Chondrocyte (in vitro differentiated cells): Measurements from ENCODE around the gene SMIM41. TPM values are rescaled to one million over a fixed set of nuclear protein-coding genes. Genes with fewer than 3 reads are reported as not detected.

Experiments
- DNase-seq: peaks from one replicate; pipeline ENCODE4 v3.0.0; 2021; ENCODE audit warnings: mixed read lengths, low spot score
- H3K27ac Mint-ChIP-seq: one replicate; pipeline ENCODE4 v1.8.0; 2021; ENCODE audit warnings: mild to moderate bottlenecking, moderate library complexity, mixed read lengths; ENCODE audit not compliant: unreplicated experiment
- H3K27me3 Mint-ChIP-seq: 2 replicates; pipeline ENCODE4 v1.8.0; 2021; ENCODE audit warnings: low read depth, mixed read lengths
- H3K36me3 Mint-ChIP-seq: 2 replicates; pipeline ENCODE4 v1.8.0; 2021; ENCODE audit warnings: low read depth, mixed read lengths
- H3K4me1 Mint-ChIP-seq: 2 replicates; pipeline ENCODE4 v1.8.0; 2021; ENCODE audit warnings: low read depth, mild to moderate bottlenecking, mixed read lengths
- H3K4me3 Mint-ChIP-seq: one replicate; pipeline ENCODE4 v1.8.0; 2021; ENCODE audit warnings: mild to moderate bottlenecking, moderate library complexity, mixed read lengths; ENCODE audit not compliant: unreplicated experiment
- H3K9me3 Mint-ChIP-seq: 2 replicates; pipeline ENCODE4 v1.8.0; 2021; ENCODE audit warnings: low read depth, mixed read lengths
- CTCF ChIP-seq: fragments of 200-600 bp; sonication (generic); IDR thresholded peaks from 2 replicates; pipeline ENCODE4 v1.5.0; 2021; ENCODE audit warnings: antibody characterized with exemption, mild to moderate bottlenecking, moderate library complexity
- total RNA-seq: library from RNA; stranded (reverse); gene quantifications from 3 replicates; pipeline ENCODE4 v1.2.1, GENCODE V29; 2021

SMIM41 gene
- total RNA-seq, 1 donor from 2014 or later: not detected

- H3K27ac Mint-ChIP-seq: no peak overlapping the region
- H3K36me3 Mint-ChIP-seq: no peaks in the 10 kb centered on the region
- peaks cover 16% of the 10 kb centered on the region for H3K4me1 Mint-ChIP-seq
- TF ChIP-seq CTCF: peak; percentile 86
- H3K4me3 Mint-ChIP-seq: no peak overlapping the region
- H3K9me3 Mint-ChIP-seq: no peaks in the 10 kb centered on the region
- DNase-seq: no peak
- H3K27me3 Mint-ChIP-seq: no peaks in the 10 kb centered on the region
These were observed 60.1 kb downstream of the SMIM41 start for GRCh38 chr12:52139579-52140062.

GRCh38 chr12:52141306-52141705 lies 61.8 kb downstream of the SMIM41 start:
- peak; percentile 22 for TF ChIP-seq CTCF
- no peak for DNase-seq
- Mint-ChIP-seq H3K36me3 (no peaks in the 10 kb centered on the region), H3K4me3 (no peak overlapping the region), H3K27me3 (no peaks in the 10 kb centered on the region), H3K9me3 (no peaks in the 10 kb centered on the region), H3K27ac (no peak overlapping the region), H3K4me1 (peaks cover 25% of the 10 kb centered on the region)

- Mint-ChIP-seq H3K36me3 (no peaks in the 10 kb centered on the region), H3K4me1 (peaks cover 28% of the 10 kb centered on the region), H3K27ac (no peak overlapping the region), H3K27me3 (no peaks in the 10 kb centered on the region), H3K4me3 (no peak overlapping the region), H3K9me3 (no peaks in the 10 kb centered on the region)
- TF ChIP-seq CTCF: no peak
- DNase-seq: no peak
These were observed 62.4 kb downstream of the SMIM41 start for GRCh38 chr12:52141875-52142274.

DNA sequence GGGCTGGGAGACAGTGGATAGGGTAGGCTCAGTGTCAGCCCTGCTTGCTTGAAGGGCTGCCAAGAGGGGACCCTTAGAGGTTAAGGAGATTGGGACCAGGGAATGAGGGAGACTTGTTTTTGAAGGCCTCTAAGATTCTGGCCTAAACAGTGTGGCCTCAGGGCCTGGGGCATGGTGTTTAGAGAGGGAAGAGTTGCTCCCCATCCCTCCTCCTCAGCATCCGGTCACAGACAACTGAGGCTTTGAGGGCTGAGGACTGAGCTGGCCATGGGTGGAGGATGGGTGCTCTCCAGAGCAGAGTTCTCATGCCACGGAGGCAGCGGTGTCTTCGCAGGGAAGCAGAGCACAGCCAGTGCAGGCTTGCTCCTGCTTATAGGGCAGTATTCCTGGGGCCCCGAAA lies 62.9 kb downstream of the SMIM41 start:
- DNase-seq: no peak
- Mint-ChIP-seq H3K4me3 (no peak overlapping the region), H3K27ac (no peak overlapping the region), H3K4me1 (peaks cover 34% of the 10 kb centered on the region), H3K27me3 (no peaks in the 10 kb centered on the region), H3K9me3 (no peaks in the 10 kb centered on the region), H3K36me3 (no peaks in the 10 kb centered on the region)
- TF ChIP-seq CTCF: no peak

DNA sequence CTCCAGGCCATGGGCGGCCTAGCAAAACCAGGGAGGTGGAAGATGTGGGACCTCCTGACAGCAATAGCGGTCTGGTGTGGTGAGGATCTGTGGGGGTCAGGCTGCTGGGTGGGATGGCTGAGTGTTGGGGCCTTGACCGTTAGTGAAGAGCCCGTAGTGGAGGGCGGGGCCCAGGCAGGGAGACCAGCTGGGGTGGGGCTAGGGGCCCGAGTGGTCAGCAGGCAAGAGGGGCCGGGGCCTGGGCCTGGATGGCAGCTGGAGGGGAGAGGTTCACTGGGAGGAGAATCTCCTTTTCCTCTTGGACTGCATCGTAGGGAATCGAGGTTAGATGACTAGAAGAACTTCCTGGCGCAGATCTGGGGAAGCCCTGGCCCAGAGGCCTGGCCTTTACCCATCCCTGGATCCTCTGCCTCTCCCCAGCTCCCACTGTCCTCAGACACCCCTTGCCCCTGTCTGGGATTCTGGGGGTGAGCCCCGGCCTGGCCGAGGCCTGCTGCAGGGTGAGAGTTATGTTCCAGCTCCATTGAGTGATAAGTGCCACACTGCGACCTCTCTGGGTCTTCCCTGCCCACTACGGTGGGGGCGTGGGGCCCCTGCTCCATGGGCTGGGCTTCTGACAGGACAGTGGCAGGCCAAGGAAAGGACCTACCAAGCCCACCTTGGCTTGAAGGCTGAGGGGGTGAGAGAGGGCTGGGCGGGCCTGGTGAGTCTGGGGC lies 65.2 kb downstream of the SMIM41 start:
- DNase-seq: no peak
- Mint-ChIP-seq H3K27ac (no peak overlapping the region), H3K9me3 (no peaks in the 10 kb centered on the region), H3K27me3 (no peaks in the 10 kb centered on the region), H3K4me3 (no peak overlapping the region), H3K36me3 (no peaks in the 10 kb centered on the region), H3K4me1 (peaks cover 53% of the 10 kb centered on the region)
- TF ChIP-seq CTCF: no peak
